Calu3 (cell line): ENCODE measurements around the gene AMPD3. TPM values are rescaled to one million over a fixed set of nuclear protein-coding genes. Genes with fewer than 3 reads are reported as not detected.

Experiments
- BruUV-seq: library from RNA; stranded (reverse); fragments of 400-500 nt; replicated peaks from 2 replicates; lab custom pipeline; 2021; lab: Mats Ljungman, UMichigan
- CTCF ChIA-PET: fragments of 300-600 bp; sonication (Branson Sonifier 250); formaldehyde crosslinking; loops from one replicate; lab custom pipeline; 2022; ENCODE audit warnings: antibody characterized with exemption; lab: Charles Lee
- DNase-seq: peaks from one replicate; pipeline ENCODE4 v3.0.0; 2022
- H3K27ac Mint-ChIP-seq: one replicate; pipeline ENCODE4 v1.8.0; 2022; ENCODE audit warnings: mixed read lengths; ENCODE audit not compliant: unreplicated experiment
- H3K27me3 Mint-ChIP-seq: one replicate; pipeline ENCODE4 v1.8.0; 2022; ENCODE audit warnings: mixed read lengths; ENCODE audit not compliant: unreplicated experiment
- H3K36me3 Mint-ChIP-seq: one replicate; pipeline ENCODE4 v1.8.0; 2022; ENCODE audit warnings: mild to moderate bottlenecking, moderate library complexity, mixed read lengths; ENCODE audit not compliant: insufficient read depth, unreplicated experiment
- H3K4me1 Mint-ChIP-seq: one replicate; pipeline ENCODE4 v1.8.0; 2022; ENCODE audit warnings: mild to moderate bottlenecking, low read depth, mixed read lengths; ENCODE audit not compliant: unreplicated experiment
- H3K4me3 Mint-ChIP-seq: one replicate; pipeline ENCODE4 v1.8.0; 2022; ENCODE audit warnings: mild to moderate bottlenecking, low read depth, moderate library complexity, mixed read lengths; ENCODE audit not compliant: unreplicated experiment
- H3K9me3 Mint-ChIP-seq: one replicate; pipeline ENCODE4 v1.8.0; 2022; ENCODE audit warnings: low read depth, mixed read lengths; ENCODE audit not compliant: unreplicated experiment
- intact Hi-C: fragments of 100-400 bp; cut with micrococcal nuclease; formaldehyde crosslinking; loops from one replicate; pipeline ENCODE4 v1.10.0; 2022; ENCODE audit not compliant: unreplicated experiment
- total RNA-seq: library from RNA; stranded (reverse); gene quantifications from 2 replicates; pipeline ENCODE4 v1.2.3, GENCODE V29; 2022
- TF ChIP-seq, protein P1 (sequence below): fragments of 200-600 bp; IDR thresholded peaks from one replicate; pipeline ENCODE4 v1.8.0; 2022; ENCODE audit warnings: antibody characterized with exemption; ENCODE audit not compliant: unreplicated experiment

Gene AMPD3
- total RNA-seq, 1 experiment from 2014 or later = 2.1 TPM

GRCh38 chr11:10476342-10476741, 21.3 kb downstream of the AMPD3 start:
- Mint-ChIP-seq H3K9me3 (no peaks in the 10 kb centered on the region), H3K4me3 (no peak overlapping the region), H3K4me1 (no peaks in the 10 kb centered on the region), H3K36me3 (peaks cover 5% of the 10 kb centered on the region), H3K27me3 (no peaks in the 10 kb centered on the region), H3K27ac (no peak overlapping the region)
- TF ChIP-seq, protein P1, sequence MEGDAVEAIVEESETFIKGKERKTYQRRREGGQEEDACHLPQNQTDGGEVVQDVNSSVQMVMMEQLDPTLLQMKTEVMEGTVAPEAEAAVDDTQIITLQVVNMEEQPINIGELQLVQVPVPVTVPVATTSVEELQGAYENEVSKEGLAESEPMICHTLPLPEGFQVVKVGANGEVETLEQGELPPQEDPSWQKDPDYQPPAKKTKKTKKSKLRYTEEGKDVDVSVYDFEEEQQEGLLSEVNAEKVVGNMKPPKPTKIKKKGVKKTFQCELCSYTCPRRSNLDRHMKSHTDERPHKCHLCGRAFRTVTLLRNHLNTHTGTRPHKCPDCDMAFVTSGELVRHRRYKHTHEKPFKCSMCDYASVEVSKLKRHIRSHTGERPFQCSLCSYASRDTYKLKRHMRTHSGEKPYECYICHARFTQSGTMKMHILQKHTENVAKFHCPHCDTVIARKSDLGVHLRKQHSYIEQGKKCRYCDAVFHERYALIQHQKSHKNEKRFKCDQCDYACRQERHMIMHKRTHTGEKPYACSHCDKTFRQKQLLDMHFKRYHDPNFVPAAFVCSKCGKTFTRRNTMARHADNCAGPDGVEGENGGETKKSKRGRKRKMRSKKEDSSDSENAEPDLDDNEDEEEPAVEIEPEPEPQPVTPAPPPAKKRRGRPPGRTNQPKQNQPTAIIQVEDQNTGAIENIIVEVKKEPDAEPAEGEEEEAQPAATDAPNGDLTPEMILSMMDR = no peak
- no TSS peak for BruUV-seq
- no peak for DNase-seq
- CTCF ChIA-PET = interaction anchor here (0.7 kb wide), 1 partner anchor 80 kb away, joined by 4 read pairs; no protein-coding TSS in a partner anchor
- intact Hi-C loops = no loop called here

DNA sequence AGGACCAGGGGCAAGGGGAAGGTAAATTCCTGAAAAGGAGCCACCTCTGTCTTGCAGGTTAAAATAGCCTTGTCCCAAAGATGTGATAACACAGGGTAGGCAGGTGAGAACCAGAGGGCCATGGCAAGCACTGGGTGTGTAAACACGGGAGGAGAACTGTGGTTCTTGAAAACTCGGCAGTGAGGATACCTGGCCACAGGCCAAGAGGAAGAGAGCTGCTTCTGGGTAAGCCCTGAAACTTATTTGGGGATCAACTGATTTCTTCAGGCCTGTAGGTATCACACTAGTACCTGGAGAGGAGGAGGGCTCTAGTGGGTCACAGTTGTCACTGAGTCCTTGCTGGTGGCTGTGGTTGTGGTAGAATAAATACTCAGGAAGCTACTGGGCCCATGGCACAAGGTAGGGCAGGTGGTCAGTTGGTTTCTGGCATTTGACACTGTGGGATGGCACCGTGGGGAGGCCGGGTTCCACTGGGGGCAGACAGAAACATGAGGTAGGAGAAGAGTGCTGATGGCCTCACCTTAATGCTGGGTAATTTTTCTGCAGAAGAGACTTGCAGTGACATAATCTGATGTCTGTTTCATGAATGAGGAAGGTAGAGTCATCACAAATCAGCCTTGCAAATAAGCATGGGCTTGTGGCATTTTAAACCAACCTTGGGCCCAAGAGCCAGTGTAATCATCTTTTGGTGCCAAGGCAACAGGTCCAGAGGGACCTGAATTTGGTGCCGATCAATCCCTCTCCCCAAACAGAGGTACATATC, 22.0 kb downstream of the AMPD3 start:
- Mint-ChIP-seq H3K4me1 (no peaks in the 10 kb centered on the region), H3K27me3 (no peaks in the 10 kb centered on the region), H3K27ac (no peak overlapping the region), H3K9me3 (no peaks in the 10 kb centered on the region), H3K4me3 (no peak overlapping the region), H3K36me3 (peaks cover 5% of the 10 kb centered on the region)
- DNase-seq = no peak
- BruUV-seq = no TSS peak
- intact Hi-C loops = no loop called here
- CTCF ChIA-PET = interaction anchor here (0.7 kb wide), 1 partner anchor 79 kb away, joined by 4 read pairs; no protein-coding TSS in a partner anchor
- TF ChIP-seq, protein P1 = no peak

- Mint-ChIP-seq H3K9me3 (no peaks in the 10 kb centered on the region), H3K27me3 (no peaks in the 10 kb centered on the region), H3K27ac (no peak overlapping the region), H3K4me1 (no peaks in the 10 kb centered on the region), H3K36me3 (peaks cover 5% of the 10 kb centered on the region), H3K4me3 (no peak overlapping the region)
- TF ChIP-seq, protein P1 = no peak
- intact Hi-C loops = no loop called here
- no peak for DNase-seq
- BruUV-seq = no TSS peak
- CTCF ChIA-PET = no interaction called here
Measured at GRCh38 chr11:10477690-10478046, 22.6 kb downstream of the AMPD3 start.

DNA sequence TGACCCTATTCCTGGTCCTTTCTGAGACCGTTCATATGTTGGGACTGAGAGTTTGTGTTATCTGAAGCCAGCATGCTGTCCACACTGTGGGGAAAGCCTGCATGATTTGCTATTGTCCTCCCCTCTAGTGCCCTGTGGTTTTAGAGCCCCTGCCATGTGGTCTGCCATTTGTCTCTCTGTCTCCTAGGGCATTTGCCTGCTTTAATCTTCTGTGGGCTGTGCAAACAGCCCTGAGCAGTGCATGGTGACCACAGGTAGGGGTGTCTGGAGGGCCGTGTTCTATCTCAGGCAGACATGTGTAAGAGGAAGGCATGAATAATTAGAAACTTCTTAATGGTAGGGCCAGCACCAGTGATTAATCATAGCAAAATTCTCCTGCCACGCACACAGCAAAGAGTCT, 23.0 kb downstream of the AMPD3 start:
- BruUV-seq = no TSS peak
- intact Hi-C loops = no loop called here
- H3K9me3 Mint-ChIP-seq = no peaks in the 10 kb centered on the region
- DNase-seq = no peak
- TF ChIP-seq, protein P1 = no peak
- H3K36me3 Mint-ChIP-seq = peaks cover 5% of the 10 kb centered on the region
- H3K27me3 Mint-ChIP-seq = no peaks in the 10 kb centered on the region
- no peaks in the 10 kb centered on the region for H3K4me1 Mint-ChIP-seq
- CTCF ChIA-PET = no interaction called here
- no peak overlapping the region for H3K4me3 Mint-ChIP-seq
- H3K27ac Mint-ChIP-seq = no peak overlapping the region
